NCI-H460 (cell line): ENCODE measurements around the gene AQP9. TPM values are rescaled to one million over a fixed set of nuclear protein-coding genes. Genes with fewer than 3 reads are reported as not detected.

Source experiments
- DNase-seq: peaks from one replicate; pipeline ENCODE4 v3.0.0-alpha.2; 2016; ENCODE audit warnings: low read depth; ENCODE audit errors: extremely low read depth
- small RNA-seq, 2 experiments: library from RNA; depleted of rRNA; stranded (forward); fragments of <200 nt; gene quantifications; one replicate each; pipeline ENCODE3, GENCODE V24; 2014
- total RNA-seq: library from RNA; depleted of rRNA; stranded (reverse); fragments of >200 nt; shearing (Covaris generic); gene quantifications from 2 replicates; pipeline ENCODE4 v1.2.3, GENCODE V29; 2014; rRNA removed

AQP9 gene
- total RNA-seq, 1 experiment from 2014 or later = not detected

- DNase-seq = no peak
Observed at GRCh38 chr15:58221591-58222241, 83.5 kb downstream of the AQP9 start.

DNA sequence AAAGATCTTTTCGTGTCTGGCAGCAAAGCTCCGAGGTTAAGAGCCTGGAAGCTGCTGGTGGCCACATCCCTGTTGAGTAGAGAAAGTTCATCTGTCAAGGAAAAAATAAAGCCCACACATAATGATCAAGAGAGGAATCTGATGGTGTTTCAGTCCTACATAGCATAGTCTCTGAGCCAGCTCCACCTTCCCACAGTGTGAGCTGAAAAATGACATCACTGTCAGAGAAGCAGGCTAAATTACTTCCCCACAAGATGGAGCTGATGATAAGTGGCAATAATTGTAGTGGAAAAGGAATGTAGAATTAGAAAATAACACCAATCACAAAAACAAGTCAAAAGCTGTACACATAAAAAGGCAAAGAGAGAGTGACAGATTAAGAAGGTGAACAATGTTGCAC lies 84.5 kb downstream of the AQP9 start:
- no peak for DNase-seq

DNA sequence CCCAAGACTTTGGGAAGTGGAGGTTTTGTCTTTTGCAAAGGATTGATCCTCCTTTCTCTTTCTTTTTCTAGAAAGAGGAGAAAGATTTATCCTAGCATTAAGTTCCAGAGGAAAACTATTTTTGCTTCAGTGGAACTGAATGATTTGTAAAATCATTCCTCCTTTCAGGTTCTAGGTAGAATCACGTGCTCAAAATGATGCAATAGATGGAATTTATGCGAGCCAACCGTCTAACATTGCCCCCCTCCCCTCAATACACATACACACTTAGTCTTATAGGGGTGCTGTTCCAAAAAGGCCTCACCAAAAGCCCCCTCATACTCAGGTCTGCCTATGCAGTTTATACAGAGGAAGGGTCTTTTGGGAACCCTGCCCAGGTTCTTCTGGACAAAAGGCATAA lies 85.3 kb downstream of the AQP9 start:
- no peak for DNase-seq

- no peak for DNase-seq
Observed at GRCh38 chr15:58224068-58224467, 85.9 kb downstream of the AQP9 start.

DNA sequence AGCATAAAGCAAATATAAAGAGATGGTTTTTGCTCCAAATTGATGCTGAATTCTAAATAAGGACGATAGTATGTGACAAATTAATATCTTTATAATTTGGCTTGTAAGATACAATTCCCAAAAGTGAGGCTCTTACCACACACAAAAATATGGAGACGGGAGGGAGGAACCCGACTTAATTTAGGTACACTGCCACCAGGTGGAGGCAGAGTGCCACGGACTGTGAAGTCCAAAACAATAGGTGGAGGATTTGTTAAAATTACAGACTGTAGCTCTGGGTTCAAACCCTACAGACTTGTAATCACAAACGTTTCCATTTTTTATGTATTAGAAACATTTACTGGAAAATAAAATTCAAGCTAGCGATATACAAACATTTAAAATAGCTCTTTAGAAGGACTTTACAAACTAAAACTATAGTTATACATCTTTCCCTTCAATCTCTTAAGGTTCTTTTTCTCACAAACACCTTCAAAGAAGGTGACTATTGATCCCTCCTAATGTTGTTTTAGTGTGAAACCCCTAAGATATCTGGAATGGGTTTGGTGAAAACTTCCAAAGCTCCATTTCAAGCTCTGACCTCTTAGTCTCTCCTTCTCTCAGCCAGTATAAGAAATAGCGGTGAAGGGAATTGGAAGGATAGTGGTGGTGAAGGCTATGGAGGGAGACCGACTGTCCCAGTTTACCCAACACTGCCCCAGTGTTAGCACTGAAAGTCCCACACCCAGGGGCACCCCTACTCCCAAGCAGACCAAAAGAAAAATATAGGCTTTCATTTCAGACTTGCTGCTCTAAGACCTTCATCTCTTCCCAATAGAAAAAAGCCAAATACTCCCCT lies 89.7 kb downstream of the AQP9 start:
- peak; percentile 64 for DNase-seq

DNA sequence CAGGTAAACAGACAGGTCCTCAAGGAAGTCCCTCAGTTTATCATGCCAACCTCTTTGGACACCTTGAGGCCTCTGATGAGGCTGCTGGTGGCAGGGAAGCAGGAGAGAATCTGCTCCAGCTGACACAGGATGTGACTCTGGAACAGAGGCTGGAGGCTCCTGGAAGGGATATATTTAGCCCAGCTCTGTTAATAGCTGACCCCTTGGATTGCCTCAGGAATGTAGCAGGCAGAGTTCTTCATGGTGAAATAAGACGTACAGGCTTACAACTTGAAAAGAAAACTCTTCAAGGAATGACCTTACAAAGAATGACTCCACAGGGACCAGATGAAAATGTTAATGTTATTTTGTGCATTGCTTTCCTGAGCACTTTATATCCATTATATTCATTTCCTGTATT lies 90.5 kb downstream of the AQP9 start:
- DNase-seq = no peak

- DNase-seq = no peak
Observed at GRCh38 chr15:58229297-58229768, 91.2 kb downstream of the AQP9 start.

DNA sequence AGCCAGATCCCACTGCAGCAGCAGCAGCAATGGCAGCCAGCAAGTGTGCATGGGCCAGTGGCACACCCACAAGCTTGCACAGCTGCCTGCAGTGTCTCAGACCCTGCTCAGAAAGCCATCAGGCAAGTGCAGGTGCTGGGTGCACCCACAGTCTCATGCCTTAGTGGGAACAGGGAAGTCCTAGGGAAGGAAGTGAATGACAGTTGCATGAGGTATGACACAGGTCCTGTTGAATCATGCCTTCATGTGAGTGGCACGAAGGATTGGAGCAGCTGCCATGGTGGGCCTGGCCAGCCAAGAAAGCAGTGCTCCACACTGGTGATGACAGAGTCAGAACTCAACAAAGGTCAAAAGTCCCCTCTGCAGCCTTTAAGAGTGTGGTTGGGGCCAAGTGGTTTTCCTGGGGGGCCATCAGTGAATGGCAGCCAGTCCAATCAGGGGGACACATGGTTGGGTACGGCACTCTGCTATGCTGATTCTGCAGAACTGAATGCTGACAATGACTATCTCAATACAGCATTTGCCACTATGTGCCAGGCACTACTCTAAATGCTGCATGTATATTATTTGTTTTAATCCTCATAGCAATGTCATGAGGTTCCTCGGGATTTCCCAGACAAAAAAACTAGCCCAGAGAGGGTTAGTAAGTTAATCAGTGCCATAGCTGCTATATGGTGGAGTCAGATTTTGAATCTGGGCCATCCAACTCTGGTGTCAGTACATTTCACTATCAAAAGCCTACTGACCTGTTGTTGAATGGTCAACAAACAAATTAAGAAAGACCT lies 94.3 kb downstream of the AQP9 start:
- DNase-seq = no peak

DNA sequence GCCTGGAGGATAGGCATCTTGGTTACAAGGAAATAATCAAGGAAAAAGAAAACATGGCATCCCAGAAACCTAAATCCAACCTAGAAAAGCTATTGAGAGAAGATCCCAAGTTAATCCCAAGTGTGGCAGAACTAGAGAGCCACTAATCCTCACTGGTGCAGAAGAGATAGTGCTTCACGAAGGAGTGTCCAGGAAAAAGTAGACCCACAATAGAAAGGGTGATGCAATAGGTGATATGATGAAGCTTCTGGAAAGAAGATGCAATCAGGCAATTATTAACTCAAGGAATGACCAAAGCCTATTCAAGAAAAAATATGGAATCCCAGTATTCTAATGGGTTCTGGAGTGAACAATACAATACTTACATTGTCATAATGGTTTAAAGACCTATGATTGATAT lies 95.2 kb downstream of the AQP9 start:
- DNase-seq = no peak

Small RNA genes lying within 50 kb of the gene (small RNA-seq; reads per million reads assigned to genes)
- gene MTCO3P23 = 0 reads per million in 2 experiments

Other genes starting within 250 kb of the AQP9 start
- gene ALDH1A2, start 72.7 kb upstream of the AQP9 start, total RNA-seq = not detected in 2 replicates